TTC549 (cell line): ENCODE measurements around the gene PRPF8.
"Not testable (repeated sequence)": the region's sequence is repeated elsewhere in the genome, so short reads cannot be mapped to it uniquely, and the experiment has no call there.

Experiments used
- FAIRE-seq: peaks from 2 replicates; lab custom pipeline; 2012; peaks lifted over from hg19 to GRCh38; lab: Jason Lieb, UNC

Gene PRPF8

GRCh38 chr17:1716076-1716911, 31.6 kb upstream of the PRPF8 start:
- FAIRE-seq: peak; percentile 96

- FAIRE-seq: no peak
Observed at GRCh38 chr17:1715803-1716075, 31.1 kb upstream of the PRPF8 start.

- FAIRE-seq: no peak
Observed at GRCh38 chr17:1714980-1715802, 30.5 kb upstream of the PRPF8 start.

- FAIRE-seq: no peak
Observed at GRCh38 chr17:1714427-1714979, 29.8 kb upstream of the PRPF8 start.

- FAIRE-seq: no peak
Observed at GRCh38 chr17:1713878-1714426, 29.3 kb upstream of the PRPF8 start.

- FAIRE-seq: no peak
Observed at GRCh38 chr17:1713160-1713877, 28.7 kb upstream of the PRPF8 start.

GRCh38 chr17:1712271-1712670, 27.6 kb upstream of the PRPF8 start:
- no peak for FAIRE-seq

- FAIRE-seq: no peak
Observed at GRCh38 chr17:1711804-1712203, 27.1 kb upstream of the PRPF8 start.

- FAIRE-seq: no peak
Observed at GRCh38 chr17:1710807-1711553, 26.3 kb upstream of the PRPF8 start.

- FAIRE-seq: no peak
Observed at GRCh38 chr17:1709971-1710806, 25.5 kb upstream of the PRPF8 start, which contains the start of gene TLCD2. TLCD2 (minus strand) TSS chr17:1710377; CDS start chr17:1710242, 135 bp downstream.

GRCh38 chr17:1709403-1709951, 24.8 kb upstream of the PRPF8 start:
- no peak for FAIRE-seq

- not testable (repeated sequence) for FAIRE-seq
Observed at GRCh38 chr17:1708791-1709346, 24.2 kb upstream of the PRPF8 start.

GRCh38 chr17:1707107-1707506, 22.4 kb upstream of the PRPF8 start:
- FAIRE-seq: no peak

- FAIRE-seq: no peak
Observed at GRCh38 chr17:1705004-1705403, 20.3 kb upstream of the PRPF8 start.

- FAIRE-seq: no peak
Observed at GRCh38 chr17:1703063-1703462, 18.4 kb upstream of the PRPF8 start.

GRCh38 chr17:1699891-1700290, 15.2 kb upstream of the PRPF8 start:
- FAIRE-seq: not testable (repeated sequence)

GRCh38 chr17:1697681-1698080, 13.0 kb upstream of the PRPF8 start:
- no peak for FAIRE-seq

- FAIRE-seq: no peak
Observed at GRCh38 chr17:1695365-1695764, 10.7 kb upstream of the PRPF8 start.

GRCh38 chr17:1693339-1693738, 8.7 kb upstream of the PRPF8 start:
- FAIRE-seq: no peak
